Suprapubic skin (tissue), 4 donors: ENCODE measurements around the gene KCNIP3. TPM values are rescaled to one million over a fixed set of nuclear protein-coding genes. Genes with fewer than 3 reads are reported as not detected.

Experiments
- DNase-seq, 2 donors: peaks; one replicate each; pipeline ENCODE4 v3.0.0-alpha.2; 2019; ENCODE audit warnings: low spot score in 2 of 2
- H3K27ac ChIP-seq: fragments of 200-600 bp; sonication (generic); one replicate; pipeline ENCODE4 v1.5.1; 2019
- H3K27me3 ChIP-seq: fragments of 200-600 bp; sonication (generic); one replicate; pipeline ENCODE4 v1.5.1; 2019
- H3K36me3 ChIP-seq: fragments of 200-600 bp; sonication (generic); one replicate; pipeline ENCODE4 v1.5.1; 2019
- H3K4me1 ChIP-seq: fragments of 200-600 bp; sonication (generic); one replicate; pipeline ENCODE4 v1.5.1; 2019
- H3K4me3 ChIP-seq: fragments of 200-600 bp; sonication (generic); one replicate; pipeline ENCODE4 v1.5.1; 2019; ENCODE audit warnings: mild to moderate bottlenecking
- H3K9me3 ChIP-seq: fragments of 200-600 bp; sonication (generic); one replicate; pipeline ENCODE4 v1.5.1; 2019
- CTCF ChIP-seq, 2 donors: fragments of 200-600 bp in 1 of 2; fragments of 450-650 bp in 1 of 2; sonication (generic) in 1 of 2; IDR thresholded peaks; one replicate each; pipeline ENCODE4 v1.5.1; 2016 to 2019; ENCODE audit warnings: antibody characterized with exemption in 2 of 2, mild to moderate bottlenecking in 1 of 2, moderate library complexity in 1 of 2
- EP300 ChIP-seq: sonication (generic); formaldehyde crosslinking; IDR thresholded peaks from one replicate; pipeline ENCODE4 v1.6.1; 2017; ENCODE audit warnings: antibody characterized with exemption
- POLR2A ChIP-seq, 2 donors: fragments of 450-650 bp; IDR thresholded peaks; one replicate each; pipeline ENCODE4 v1.6.1; 2017; ENCODE audit warnings: antibody characterized with exemption in 2 of 2, mild to moderate bottlenecking in 2 of 2, moderate library complexity in 2 of 2
- POLR2AphosphoS5 ChIP-seq, 3 donors: sonication (generic); formaldehyde crosslinking; IDR thresholded peaks; one replicate each; pipeline ENCODE4 v1.6.1; 2017; ENCODE audit warnings: antibody characterized with exemption in 3 of 3
- WGBS: methylation state at CpG from one replicate; pipeline ENCODE4 v1.1.5; 2018; 5-methylcytosine and 5-hydroxymethylcytosine counted together
- total RNA-seq, 4 donors: library from RNA; depleted of rRNA; stranded (reverse); fragments of >200 nt; gene quantifications; one replicate each; pipeline ENCODE4 v1.1.0, GENCODE V29; 2016

KCNIP3 gene
- total RNA-seq, 4 donors from 2014 or later, result 7.1 to 21.6 (median 13.6) TPM

- H3K27me3 ChIP-seq, result peaks cover 3% of the 10 kb centered on the region
- H3K4me1 ChIP-seq, result peaks cover 24% of the 10 kb centered on the region
- TF ChIP-seq CTCF (IDR thresholded peaks at IDR 0.05) (no peak), POLR2AphosphoS5 (IDR thresholded peaks at IDR 0.05) (no peak), EP300 (no peak), POLR2A (IDR thresholded peaks at IDR 0.05) (no peak)
Measured at GRCh38 chr2:95301186-95301585, 4.0 kb downstream of the KCNIP3 start.

GRCh38 chr2:95301876-95302641, 4.9 kb downstream of the KCNIP3 start:
- no peak for DNase-seq
- TF ChIP-seq POLR2A (IDR thresholded peaks at IDR 0.05) (no peak), CTCF (IDR thresholded peaks at IDR 0.05) (no peak), POLR2AphosphoS5 (IDR thresholded peaks at IDR 0.05) (no peak), EP300 (no peak)
- Histone ChIP-seq H3K27me3 (no peaks in the 10 kb centered on the region), H3K4me3 (no peak overlapping the region), H3K36me3 (no peaks in the 10 kb centered on the region), H3K27ac (no peak overlapping the region), H3K9me3 (no peaks in the 10 kb centered on the region), H3K4me1 (peaks cover 26% of the 10 kb centered on the region)
- 44% methylated on average over 10 of the region's 17 CpGs for WGBS

More at GRCh38 chr2:95301186-95301585, 4.0 kb downstream of the KCNIP3 start:
- Histone ChIP-seq H3K27ac (no peak overlapping the region), H3K36me3 (no peaks in the 10 kb centered on the region), H3K9me3 (no peaks in the 10 kb centered on the region), H3K4me3 (no peak overlapping the region)
- no peak for DNase-seq
- WGBS, result no CpG with 5 or more reads among the region's 4 CpGs

GRCh38 chr2:95303191-95303919, 6.2 kb downstream of the KCNIP3 start:
- no peak for DNase-seq
- Histone ChIP-seq H3K27ac (no peak overlapping the region), H3K9me3 (no peaks in the 10 kb centered on the region), H3K4me1 (peaks cover 27% of the 10 kb centered on the region), H3K36me3 (no peaks in the 10 kb centered on the region), H3K27me3 (no peaks in the 10 kb centered on the region), H3K4me3 (no peak overlapping the region)
- 90% methylated on average over 14 of the region's 19 CpGs for WGBS
- TF ChIP-seq CTCF (IDR thresholded peaks at IDR 0.05) (no peak), EP300 (no peak)

GRCh38 chr2:95305380-95306061, 8.4 kb downstream of the KCNIP3 start:
- no peak for TF ChIP-seq CTCF (IDR thresholded peaks at IDR 0.05)
- TF ChIP-seq POLR2A (IDR thresholded peaks at IDR 0.05), result no peak
- no peak for TF ChIP-seq EP300
- TF ChIP-seq POLR2AphosphoS5 (IDR thresholded peaks at IDR 0.05), result no peak
- H3K4me1 ChIP-seq, result peaks cover 24% of the 10 kb centered on the region
- no peak for DNase-seq
- no peaks in the 10 kb centered on the region for H3K9me3 ChIP-seq
- no peak overlapping the region for H3K4me3 ChIP-seq
- 48% methylated on average over 15 of the region's 15 CpGs for WGBS
- no peaks in the 10 kb centered on the region for H3K27me3 ChIP-seq
- H3K36me3 ChIP-seq, result no peaks in the 10 kb centered on the region
- no peak overlapping the region for H3K27ac ChIP-seq

- no peak for TF ChIP-seq CTCF (IDR thresholded peaks at IDR 0.05)
- H3K27ac ChIP-seq, result no peak overlapping the region
- 60% methylated on average over 9 of the region's 10 CpGs for WGBS
- H3K9me3 ChIP-seq, result no peaks in the 10 kb centered on the region
- H3K27me3 ChIP-seq, result no peaks in the 10 kb centered on the region
- no peak overlapping the region for H3K4me3 ChIP-seq
- peaks cover 25% of the 10 kb centered on the region for H3K4me1 ChIP-seq
- no peaks in the 10 kb centered on the region for H3K36me3 ChIP-seq
- DNase-seq, result no peak
Measured at GRCh38 chr2:95306336-95306895, 9.3 kb downstream of the KCNIP3 start.
